HG02678 (cell line): Measurements from ENCODE around the gene PLD1.

ENCODE experiments used
- ATAC-seq: cut with Tn5 transposase; IDR thresholded peaks from one replicate; pipeline ENCODE4 v1.9.1; 2021; ENCODE audit warnings: mild to moderate bottlenecking, moderate library complexity; ENCODE audit not compliant: unreplicated experiment

PLD1 gene

DNA sequence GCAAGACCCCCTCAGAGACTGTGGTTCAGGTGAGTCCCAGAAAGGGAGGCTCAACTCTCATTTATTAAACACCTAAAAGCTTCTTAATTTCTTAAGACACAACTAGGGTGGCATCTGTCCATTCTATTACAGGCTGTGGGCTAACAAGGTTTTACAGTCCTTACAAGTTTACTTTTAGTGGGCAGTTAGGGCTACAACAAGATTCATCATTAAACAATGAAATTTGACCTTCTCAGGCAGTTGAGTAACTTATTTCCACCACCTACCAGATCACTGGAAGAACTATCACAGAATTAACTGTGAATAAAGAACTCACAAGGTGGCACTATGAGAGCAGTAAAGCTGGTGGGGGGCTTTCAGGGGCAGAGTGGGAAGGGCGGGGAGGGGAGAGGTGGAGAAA is 132.6 kb downstream of the PLD1 start:
- ATAC-seq: no peak

DNA sequence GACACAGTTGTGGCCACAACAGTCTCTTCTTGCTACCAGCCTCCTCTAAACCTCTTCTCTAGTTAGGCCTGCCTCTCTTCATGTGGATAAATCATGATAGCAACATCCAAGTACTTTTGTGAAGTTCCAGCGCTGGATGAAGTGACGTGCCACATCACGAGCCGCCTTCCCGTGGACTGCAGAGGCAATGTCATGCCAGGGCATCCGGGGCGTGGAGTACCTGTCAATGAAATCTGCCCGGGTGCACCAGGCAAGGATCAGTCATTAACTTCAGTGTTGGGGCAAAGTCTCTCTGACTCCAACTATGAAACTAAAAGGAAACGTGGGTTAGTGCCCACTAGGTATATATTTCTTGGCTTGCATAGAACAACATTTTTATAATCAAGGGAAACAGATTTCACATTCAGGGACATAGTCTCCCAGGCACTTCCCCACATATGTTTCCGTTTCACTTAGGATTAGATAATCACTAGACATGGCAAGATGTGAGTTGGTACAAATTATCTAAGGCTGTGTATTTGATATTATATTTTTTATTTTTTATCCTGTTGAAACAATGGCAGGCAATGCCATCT is 133.6 kb downstream of the PLD1 start:
- no peak for ATAC-seq

- ATAC-seq: no peak
Measured at GRCh38 chr3:171673951-171674350, 136.3 kb downstream of the PLD1 start.

DNA sequence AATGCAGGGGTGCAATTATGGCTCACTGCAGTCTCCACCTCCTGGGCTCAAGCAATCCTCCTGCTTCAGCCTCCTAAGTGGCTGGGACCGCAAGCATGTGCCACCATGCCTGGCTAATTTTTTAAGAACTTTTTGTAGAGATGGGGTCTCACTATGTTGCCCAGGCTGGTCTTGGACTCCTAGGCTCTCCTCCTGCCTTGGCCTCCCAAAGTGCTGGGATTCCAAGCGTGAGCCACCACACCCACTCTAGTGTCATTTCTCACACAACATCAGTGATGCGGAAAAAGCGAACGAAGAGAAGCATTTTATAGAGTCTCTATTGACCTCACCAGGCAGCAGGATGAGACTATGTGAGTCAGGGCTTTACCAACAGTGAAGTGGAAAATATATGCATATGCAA is 137.7 kb downstream of the PLD1 start:
- no peak for ATAC-seq

DNA sequence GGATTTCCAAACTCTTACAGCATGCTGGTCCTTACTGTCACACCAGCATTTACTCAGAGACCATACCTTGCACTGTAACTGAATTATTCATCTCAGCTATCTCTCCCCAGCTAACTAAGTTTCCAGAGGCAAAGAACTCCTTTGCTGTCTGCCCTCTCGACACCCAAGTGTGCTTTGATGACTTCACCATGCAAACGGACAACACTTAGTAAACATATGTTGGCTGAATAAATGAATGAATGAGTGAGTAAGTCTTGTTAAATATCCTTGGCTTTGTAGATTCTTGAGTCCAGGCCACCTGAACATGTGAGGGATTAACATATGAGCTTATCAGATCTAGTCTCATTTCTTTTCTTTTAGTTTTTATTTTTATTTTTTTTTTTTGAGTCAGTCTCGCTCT is 138.2 kb downstream of the PLD1 start:
- no peak for ATAC-seq

- ATAC-seq: no peak
Measured at GRCh38 chr3:171671709-171672108, 138.6 kb downstream of the PLD1 start.

DNA sequence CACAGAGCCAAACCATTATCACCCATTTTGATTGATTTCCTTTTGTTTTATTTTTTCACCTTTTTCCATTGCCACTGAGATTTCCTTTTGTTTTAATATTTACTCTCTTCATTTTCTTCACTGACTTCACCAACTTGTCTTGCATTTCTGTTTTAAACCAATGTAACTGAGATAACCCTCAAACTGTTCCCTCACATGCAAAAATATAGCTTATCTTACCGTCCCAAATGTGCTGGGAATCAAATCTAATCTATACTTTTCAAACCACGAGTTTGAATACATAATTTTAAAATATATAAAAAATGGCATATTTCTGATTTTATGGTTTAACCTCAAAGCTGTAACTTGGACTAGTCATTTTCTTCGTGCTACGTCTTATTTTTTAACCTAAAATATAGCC is 143.8 kb downstream of the PLD1 start:
- no peak for ATAC-seq

DNA sequence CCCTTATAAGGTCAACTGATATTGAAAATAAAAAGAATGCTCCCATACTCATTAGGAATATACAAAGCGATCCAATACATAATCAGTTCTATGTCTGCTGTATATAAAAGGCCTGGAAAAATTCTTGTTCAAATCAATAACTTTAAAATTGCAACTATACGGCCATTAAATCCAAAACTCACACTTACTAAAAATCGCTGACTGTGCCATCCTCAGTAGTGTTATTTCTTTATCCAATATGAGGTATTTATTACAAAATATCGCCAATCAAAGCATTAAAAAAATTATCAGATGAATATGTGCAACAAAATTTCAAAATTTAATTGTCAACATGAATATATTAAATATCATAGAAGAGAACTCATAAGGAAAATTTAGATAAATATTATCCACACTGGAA is 146.5 kb downstream of the PLD1 start:
- ATAC-seq: no peak

GRCh38 chr3:171661484-171661883 is 148.8 kb downstream of the PLD1 start:
- no peak for ATAC-seq

DNA sequence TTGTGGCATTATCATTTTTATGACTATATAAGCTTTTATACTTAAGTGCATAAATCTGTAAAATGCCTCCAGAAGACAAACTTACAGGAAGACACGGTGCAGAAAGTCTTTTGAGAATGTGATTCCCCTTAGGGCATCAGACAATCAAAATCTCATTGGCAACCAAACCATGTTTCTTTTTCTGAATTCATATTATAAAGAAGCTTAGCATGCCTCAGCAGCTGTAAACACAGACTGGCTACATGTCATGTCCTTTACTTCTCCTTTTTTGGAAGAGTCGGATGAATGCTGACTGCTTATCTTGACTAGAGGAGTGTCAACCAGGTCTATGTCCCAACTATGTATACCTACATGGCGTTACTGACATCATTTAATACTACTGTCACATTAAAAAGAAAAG is 150.1 kb downstream of the PLD1 start:
- no peak for ATAC-seq

DNA sequence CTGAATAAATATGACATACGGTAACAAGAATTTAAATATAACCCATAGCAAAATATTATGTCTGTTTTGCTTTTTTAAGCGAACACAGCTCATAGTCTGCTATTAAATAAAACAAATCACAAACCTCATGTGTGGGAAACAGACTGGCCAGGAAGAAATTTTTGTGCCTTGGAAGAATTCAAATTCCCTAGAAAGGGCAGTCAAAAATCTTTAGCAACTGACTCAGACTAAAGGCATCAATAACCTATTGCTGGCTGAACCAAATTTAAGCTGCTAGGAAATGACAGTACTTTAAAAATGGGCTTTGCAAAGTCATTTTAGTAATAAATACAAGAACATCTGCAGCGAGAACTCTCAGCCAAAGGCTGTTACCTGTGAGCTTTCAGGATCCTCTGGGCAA is 151.4 kb downstream of the PLD1 start:
- no peak for ATAC-seq

GRCh38 chr3:171654809-171655208 is 155.5 kb downstream of the PLD1 start:
- ATAC-seq: no peak

- no peak for ATAC-seq
Measured at GRCh38 chr3:171654326-171654725, 156.0 kb downstream of the PLD1 start.

DNA sequence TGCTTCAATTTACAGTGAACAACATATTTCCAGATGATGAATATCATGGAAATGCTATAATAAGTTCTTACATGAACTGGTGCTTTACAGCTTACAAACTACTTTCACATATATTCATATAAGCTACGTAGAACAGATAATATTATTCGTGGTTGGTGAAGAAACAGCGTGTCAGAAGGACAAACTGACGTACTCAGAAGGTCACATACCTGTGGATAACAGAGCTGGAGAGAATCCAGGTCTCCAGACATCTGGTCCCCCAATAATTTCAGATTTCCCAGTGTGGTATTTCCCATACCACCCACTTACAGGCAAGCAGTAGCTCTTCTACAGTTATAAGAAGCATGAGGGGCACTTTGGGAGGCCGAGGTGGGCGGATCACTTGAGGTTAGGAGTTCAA is 156.6 kb downstream of the PLD1 start:
- ATAC-seq: no peak

GRCh38 chr3:171652932-171653331 is 157.4 kb downstream of the PLD1 start:
- no peak for ATAC-seq

GRCh38 chr3:171649911-171650592 is 160.2 kb downstream of the PLD1 start:
- no peak for ATAC-seq

- no peak for ATAC-seq
Measured at GRCh38 chr3:171649267-171649666, 161.0 kb downstream of the PLD1 start.

GRCh38 chr3:171648069-171648468 is 162.2 kb downstream of the PLD1 start:
- ATAC-seq: no peak

DNA sequence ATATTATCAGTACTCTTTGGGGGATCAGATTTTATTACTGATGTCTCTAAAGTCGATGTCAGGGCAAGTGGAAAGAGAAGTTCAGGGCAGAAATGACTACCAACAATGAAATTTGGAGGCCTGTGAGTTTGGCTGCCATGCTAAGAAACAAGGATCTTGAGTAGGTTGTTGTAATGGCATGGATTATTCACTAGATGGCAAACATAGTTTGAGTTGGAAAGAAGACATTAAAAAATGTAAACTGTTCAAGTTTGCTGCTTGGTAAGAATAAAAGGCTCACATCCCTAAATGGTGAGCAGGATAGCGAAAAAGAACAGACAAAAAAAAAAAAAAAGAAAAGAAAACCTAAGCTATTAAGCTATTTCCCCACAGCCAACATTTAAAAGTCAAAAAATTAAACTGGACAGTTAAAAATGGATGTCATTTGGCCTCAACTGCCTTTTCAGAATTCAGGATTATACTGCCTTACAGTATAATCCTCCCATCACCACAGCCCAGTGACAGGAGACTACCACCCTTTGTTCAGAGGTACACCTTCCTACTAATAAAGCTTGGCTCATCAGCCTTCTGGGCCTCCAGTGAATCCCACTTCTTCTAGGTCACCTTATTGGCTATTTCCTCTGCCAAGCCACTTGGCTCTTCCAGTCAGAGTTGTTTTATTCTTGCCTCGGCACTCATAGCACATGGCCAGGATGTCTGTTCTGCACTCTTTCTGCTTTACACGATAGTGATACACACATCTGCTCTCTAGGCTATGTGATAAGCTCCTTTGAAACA is 163.7 kb downstream of the PLD1 start:
- ATAC-seq: no peak

GRCh38 chr3:171644681-171645080 is 165.6 kb downstream of the PLD1 start:
- ATAC-seq: no peak

DNA sequence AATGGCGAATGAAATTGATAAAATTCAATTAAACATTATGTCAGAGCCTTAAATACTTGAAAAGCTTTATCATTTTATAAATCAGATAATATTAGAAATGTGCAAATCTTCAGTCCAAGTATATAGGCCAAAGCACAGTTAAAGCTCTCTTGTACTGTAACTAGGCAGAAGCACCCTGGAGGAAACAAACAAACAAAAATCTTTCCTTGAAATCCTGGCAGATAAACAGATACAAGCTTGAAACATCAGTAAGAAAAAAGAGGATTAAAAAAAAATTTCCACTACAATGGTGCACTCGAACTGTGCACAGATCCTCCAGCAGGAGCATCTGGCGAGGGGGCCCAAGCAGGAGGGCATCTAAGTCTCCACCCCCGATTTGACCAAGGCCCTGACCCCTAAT is 166.6 kb downstream of the PLD1 start:
- ATAC-seq: no peak

- ATAC-seq: no peak
Measured at GRCh38 chr3:171643033-171643432, 167.2 kb downstream of the PLD1 start.
